Activated naive CD8-positive, alpha-beta T cell treated with anti-CD3 and anti-CD28 coated beads, Interleukin-2, amount 10 ng/mL, durations not matched to agents 7 days and 5 days (primary cell): ENCODE measurements around the gene TBXAS1. TPM values are rescaled to one million over a fixed set of nuclear protein-coding genes. Genes with fewer than 3 reads are reported as not detected.

ENCODE experiments used
- ATAC-seq: fragments of 150-1000 bp; cut with Tn5 transposase; one replicate; pipeline ENCODE4 v1.10.0; 2021; ENCODE audit warnings: low read depth, moderate library complexity
- POLR2A ChIA-PET: fragments of 350-600 bp; sonication (Branson Sonifier 250); formaldehyde crosslinking; loops from one replicate; lab custom pipeline; 2021; ENCODE audit warnings: antibody characterized with exemption; lab: Charles Lee
- DNase-seq: peaks from one replicate; pipeline ENCODE4 v3.0.0; 2021
- H3K27ac Mint-ChIP-seq: one replicate; pipeline ENCODE4 v1.8.0; 2022; ENCODE audit warnings: mild to moderate bottlenecking, mixed read lengths
- H3K27me3 Mint-ChIP-seq: one replicate; pipeline ENCODE4 v1.8.0; 2022; ENCODE audit warnings: mild to moderate bottlenecking, moderate library complexity, mixed read lengths
- H3K36me3 Mint-ChIP-seq: one replicate; pipeline ENCODE4 v1.8.0; 2021; ENCODE audit warnings: mild to moderate bottlenecking, mixed read lengths
- H3K4me1 Mint-ChIP-seq: one replicate; pipeline ENCODE4 v1.8.0; 2021; ENCODE audit warnings: mixed read lengths
- H3K4me3 Mint-ChIP-seq: one replicate; pipeline ENCODE4 v1.8.0; 2022; ENCODE audit warnings: mild to moderate bottlenecking, moderate library complexity, mixed read lengths
- H3K9me3 Mint-ChIP-seq: one replicate; pipeline ENCODE4 v1.8.0; 2021; ENCODE audit warnings: mixed read lengths
- total RNA-seq, 2 experiments: library from RNA; stranded (reverse); gene quantifications; one replicate each; pipeline ENCODE4 v1.2.3, GENCODE V29; 2021

Gene TBXAS1
- total RNA-seq, 2 experiments from 2014 or later = 2.1 to 3.0 TPM

DNA sequence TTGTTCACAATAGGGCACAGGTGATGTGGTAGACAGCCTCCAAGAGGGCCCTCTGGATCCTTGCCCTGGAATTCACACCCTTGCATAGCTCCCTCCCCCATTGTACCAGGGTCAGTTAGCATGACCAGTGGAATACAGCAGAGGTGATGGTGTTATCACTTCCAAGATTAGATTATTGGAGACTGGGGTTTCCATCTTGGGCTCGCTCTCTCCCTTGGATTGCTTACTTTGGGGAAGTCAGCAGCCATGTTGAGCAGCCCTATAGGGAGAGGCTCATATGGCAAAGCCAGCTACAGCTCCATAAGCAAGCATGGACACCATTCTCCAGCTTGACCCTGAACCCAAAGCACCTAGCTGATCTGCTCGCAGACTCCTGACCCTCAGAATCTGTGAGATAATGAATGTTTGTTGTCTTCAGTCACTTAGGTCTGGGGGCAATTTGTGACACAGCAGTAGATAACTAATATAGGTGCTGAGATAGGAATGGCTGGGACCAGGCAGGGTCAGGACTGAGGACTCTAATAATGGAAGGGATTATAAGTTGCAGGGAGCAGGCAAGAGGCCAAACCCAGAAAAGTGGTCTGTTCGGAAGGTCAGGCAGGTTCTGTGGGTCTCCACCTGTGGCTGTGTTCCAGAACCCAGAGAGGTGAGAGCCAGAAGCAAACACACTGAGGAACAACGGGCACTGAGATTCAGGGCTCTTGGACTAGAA lies 22.9 kb downstream of the TBXAS1 start:
- Mint-ChIP-seq H3K4me1 (peaks cover 17% of the 10 kb centered on the region), H3K27me3 (peaks cover 2% of the 10 kb centered on the region), H3K9me3 (no peaks in the 10 kb centered on the region), H3K27ac (no peak overlapping the region), H3K4me3 (no peak overlapping the region), H3K36me3 (no peaks in the 10 kb centered on the region)
- no peak for DNase-seq
- POLR2A ChIA-PET = no interaction called here
- no peak for ATAC-seq

DNA sequence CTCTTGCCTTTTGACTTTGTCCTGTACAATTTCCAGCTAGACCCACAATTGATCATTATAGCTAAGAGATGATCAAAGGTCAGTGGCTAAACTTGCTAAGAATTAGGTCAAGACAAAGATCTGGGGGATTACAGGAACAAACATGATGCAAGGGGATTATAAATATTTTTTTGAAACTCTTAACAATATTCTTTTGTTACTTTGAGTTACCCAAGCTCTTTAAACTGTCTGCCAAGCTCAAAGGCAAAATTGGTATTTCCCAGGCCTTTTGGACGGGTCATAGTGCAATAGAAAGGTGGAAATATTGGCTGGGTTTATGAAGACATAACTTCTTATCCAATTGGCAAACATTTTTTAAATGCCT lies 23.4 kb downstream of the TBXAS1 start:
- ATAC-seq (no peak), DNase-seq (no peak)
- Mint-ChIP-seq H3K36me3 (no peaks in the 10 kb centered on the region), H3K27me3 (no peaks in the 10 kb centered on the region), H3K9me3 (no peaks in the 10 kb centered on the region), H3K27ac (no peak overlapping the region), H3K4me1 (peaks cover 17% of the 10 kb centered on the region), H3K4me3 (no peak overlapping the region)
- POLR2A ChIA-PET = no interaction called here

DNA sequence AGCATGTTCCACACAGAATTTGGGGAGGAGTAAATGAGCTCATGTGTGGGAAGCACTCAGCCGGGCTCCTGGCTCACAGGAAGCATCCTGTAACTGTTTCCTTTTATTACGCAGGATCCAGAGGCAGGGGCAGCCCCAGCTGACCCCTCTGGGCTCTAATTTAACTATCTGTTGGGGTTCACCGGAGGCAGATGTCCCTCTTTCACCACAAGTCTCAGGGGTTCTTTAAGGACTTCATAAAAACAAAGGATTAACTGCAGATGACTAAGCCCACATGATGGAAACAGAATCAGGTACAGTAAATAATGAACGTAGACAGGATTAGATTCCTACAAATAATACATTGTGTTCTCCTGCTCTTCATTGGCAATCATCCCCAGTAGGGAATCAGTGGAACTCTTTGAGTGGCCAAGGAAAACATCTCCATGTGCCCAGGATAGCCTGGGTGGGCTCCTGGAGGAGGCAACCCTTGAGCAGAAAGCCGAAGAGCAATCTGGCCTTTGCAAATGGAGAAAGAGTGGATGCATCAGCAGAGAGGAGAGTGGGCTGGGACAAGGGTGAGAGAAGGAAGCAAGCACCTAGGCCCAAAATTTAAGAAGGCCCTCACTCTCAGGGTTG lies 24.6 kb downstream of the TBXAS1 start:
- no peak for ATAC-seq
- Mint-ChIP-seq H3K9me3 (no peaks in the 10 kb centered on the region), H3K27ac (no peak overlapping the region), H3K27me3 (no peaks in the 10 kb centered on the region), H3K4me3 (no peak overlapping the region), H3K36me3 (no peaks in the 10 kb centered on the region), H3K4me1 (peaks cover 17% of the 10 kb centered on the region)
- no peak for DNase-seq
- POLR2A ChIA-PET = no interaction called here

DNA sequence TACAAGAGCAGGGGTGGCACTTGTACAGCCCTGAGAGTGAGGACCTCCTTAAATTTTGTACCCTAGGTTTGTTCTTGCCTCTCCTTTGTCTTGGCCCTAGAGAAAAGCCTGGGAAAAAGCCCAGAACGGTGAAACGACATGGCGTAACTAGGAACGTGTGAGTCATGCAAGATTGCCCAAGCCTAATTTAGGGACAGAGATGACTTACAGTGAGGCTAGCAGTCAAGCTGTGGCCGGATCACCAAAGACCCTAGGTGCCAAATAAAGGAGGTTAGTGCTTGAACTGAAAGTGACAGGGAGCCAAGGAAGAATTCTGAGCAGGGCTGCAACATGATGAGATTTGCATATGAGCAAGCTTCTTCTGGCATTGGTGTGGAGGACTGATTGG lies 25.1 kb downstream of the TBXAS1 start:
- H3K9me3 Mint-ChIP-seq = no peaks in the 10 kb centered on the region
- POLR2A ChIA-PET = no interaction called here
- H3K27me3 Mint-ChIP-seq = no peaks in the 10 kb centered on the region
- DNase-seq (no peak), ATAC-seq (no peak)
- H3K4me1 Mint-ChIP-seq = peaks cover 17% of the 10 kb centered on the region
- H3K36me3 Mint-ChIP-seq = no peaks in the 10 kb centered on the region
- H3K4me3 Mint-ChIP-seq = no peak overlapping the region
- H3K27ac Mint-ChIP-seq = no peak overlapping the region

DNA sequence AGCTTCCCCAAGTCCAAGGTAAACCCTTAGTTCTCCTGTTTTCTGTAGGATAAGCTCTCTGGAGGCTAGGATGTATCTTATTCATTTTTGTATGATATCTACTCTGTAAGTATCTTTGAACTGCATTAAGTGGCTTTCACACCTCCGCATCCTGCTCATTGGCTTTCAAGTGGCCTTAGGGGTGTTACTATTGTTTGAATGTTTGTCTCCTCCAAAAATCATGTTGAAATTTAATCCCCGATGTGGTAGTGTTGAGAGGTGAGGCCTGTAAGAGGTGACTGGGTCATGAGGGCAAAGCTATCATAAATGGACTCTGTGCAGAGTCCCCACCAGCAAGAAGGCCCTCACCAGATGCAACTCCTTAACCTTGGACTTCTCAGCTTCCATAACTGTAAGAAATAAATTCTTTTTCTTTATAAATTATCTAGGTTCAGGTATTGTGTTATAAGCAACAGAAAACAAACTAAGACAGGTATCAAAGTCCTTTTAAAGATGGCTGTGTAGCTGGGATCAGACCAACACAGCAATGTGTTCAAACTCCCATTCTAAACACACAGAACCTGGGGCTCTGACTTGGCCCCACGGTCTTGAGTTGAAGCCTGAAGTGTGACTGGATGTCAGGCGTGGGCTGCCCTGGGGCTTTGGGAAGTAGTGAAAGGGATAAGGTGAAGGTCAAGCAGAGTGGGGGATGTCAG lies 25.9 kb downstream of the TBXAS1 start:
- H3K9me3 Mint-ChIP-seq = no peaks in the 10 kb centered on the region
- no peak for DNase-seq
- H3K27me3 Mint-ChIP-seq = no peaks in the 10 kb centered on the region
- peaks cover 17% of the 10 kb centered on the region for H3K4me1 Mint-ChIP-seq
- ATAC-seq = peak; percentile 69
- POLR2A ChIA-PET = no interaction called here
- H3K36me3 Mint-ChIP-seq = no peaks in the 10 kb centered on the region
- H3K4me3 Mint-ChIP-seq = peak overlapping the region; percentile 17
- peak overlapping the region; percentile 38 for H3K27ac Mint-ChIP-seq

DNA sequence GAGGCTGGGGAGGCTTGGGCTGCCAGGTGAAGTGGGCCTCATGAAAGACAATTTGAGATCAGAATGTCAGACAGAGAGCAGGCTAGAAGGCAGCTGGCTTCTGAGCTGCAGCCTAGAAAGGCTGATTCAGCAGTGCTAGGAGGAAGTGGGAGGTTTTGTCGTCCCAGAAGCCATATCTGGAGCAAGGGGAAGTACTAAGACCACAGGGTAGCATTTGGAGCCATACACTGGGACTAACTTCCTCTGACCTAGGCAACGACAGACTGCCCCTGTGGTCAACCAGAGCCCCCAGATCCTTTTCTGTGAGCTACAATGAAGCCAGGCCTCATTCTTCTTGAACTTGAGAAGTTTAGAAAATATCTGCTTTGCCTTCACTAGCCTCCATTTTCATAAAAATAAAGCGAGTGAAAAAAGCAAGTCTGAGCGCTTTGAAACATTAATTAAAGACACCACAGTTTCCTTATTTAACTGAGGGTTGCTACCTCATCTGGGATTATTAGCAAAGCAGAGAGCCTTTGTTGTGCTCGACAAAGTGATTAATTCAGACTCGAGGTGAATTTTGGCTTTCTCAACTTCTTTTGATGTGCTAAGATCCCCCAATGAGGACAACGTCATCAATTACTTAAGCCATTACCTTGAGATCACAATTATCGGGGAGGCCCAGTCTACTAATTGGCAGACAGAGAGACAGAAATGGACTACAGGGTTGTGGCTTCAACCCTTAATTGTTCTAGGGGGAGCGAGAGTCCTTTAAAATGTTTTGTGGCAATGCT lies 26.6 kb downstream of the TBXAS1 start:
- ATAC-seq (peak; percentile 70), DNase-seq (no peak)
- no peaks in the 10 kb centered on the region for H3K36me3 Mint-ChIP-seq
- no peaks in the 10 kb centered on the region for H3K27me3 Mint-ChIP-seq
- no peaks in the 10 kb centered on the region for H3K9me3 Mint-ChIP-seq
- peak overlapping the region; percentile 17 for H3K4me3 Mint-ChIP-seq
- H3K27ac Mint-ChIP-seq = peak overlapping the region; percentile 29
- POLR2A ChIA-PET = no interaction called here
- peaks cover 18% of the 10 kb centered on the region for H3K4me1 Mint-ChIP-seq

DNA sequence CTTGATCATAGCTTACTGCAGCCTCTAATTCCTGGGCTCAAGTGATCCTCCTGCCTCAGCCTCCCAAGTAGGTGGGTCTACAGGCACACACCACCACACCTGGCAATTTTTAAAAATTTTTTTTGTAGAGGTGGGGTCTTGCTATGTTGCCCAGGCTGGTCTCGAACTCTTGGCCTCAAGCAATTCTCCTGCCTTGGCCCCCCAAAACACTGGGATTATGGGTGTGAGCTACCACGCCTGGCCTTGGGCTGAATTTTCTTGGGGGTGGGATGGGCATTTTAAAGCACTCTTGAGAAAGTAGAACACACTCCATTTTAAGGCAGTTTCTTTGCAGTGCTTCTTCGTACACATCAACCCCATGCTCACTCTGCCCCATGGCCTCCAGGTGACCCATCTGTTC lies 28.7 kb downstream of the TBXAS1 start:
- POLR2A ChIA-PET = no interaction called here
- no peaks in the 10 kb centered on the region for H3K27me3 Mint-ChIP-seq
- no peak overlapping the region for H3K27ac Mint-ChIP-seq
- H3K4me3 Mint-ChIP-seq = no peak overlapping the region
- no peaks in the 10 kb centered on the region for H3K9me3 Mint-ChIP-seq
- H3K36me3 Mint-ChIP-seq = no peaks in the 10 kb centered on the region
- ATAC-seq (no peak), DNase-seq (no peak)
- H3K4me1 Mint-ChIP-seq = peaks cover 18% of the 10 kb centered on the region

DNA sequence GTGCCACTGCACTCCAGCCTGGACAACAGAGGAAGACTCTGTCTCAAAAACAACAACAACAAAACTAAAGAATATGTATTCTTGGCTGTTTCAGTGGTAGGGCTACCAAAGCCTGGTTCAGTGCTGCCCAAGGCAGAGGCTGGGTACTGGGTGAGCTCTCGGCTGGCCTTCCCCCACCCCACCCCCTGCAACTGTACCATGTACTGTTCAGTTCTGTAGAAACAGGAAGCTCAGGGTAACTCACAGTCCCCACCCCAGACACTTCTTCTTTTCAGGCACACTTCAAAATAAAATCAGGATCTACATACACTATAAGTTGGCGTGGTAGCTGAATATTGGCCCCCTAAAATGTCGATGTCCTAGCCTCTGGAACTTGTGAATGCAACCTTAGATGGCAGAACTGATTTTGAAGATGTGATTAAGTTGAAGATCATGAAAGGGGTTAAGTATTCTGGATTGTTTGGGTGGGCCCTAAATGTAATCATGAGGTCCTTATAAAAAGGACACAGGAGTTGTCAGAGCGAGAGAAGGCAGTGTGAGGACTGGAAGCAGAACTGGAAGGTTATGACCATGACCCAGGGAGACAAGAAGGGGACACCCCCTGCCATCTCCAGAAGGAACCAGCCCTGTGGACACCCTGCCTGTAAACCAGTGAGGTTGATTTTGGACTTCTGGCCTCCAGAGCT lies 31.2 kb downstream of the TBXAS1 start:
- Mint-ChIP-seq H3K9me3 (peaks cover 6% of the 10 kb centered on the region), H3K4me1 (peaks cover 8% of the 10 kb centered on the region), H3K36me3 (no peaks in the 10 kb centered on the region), H3K27me3 (peaks cover 6% of the 10 kb centered on the region), H3K4me3 (no peak overlapping the region), H3K27ac (no peak overlapping the region)
- DNase-seq (no peak), ATAC-seq (no peak)
- POLR2A ChIA-PET = no interaction called here

DNA sequence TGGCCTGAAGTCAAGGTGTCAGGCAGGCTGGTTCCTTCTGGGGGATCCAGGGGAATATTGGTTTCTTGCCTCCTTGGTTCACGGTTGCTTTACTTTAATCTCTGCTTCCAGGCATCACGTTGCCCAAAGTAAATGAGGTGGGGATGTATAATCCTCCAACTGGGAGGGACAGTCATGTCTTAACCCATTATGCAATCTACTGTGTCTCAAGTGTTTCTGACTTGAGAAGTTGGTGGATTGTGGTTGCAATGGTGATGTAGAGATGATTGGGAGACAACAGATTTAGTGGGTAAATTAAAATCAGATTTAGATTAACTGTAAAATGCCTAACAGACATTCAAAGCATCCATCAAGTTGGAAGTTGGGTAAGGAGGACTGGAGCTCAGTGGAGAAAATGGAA lies 32.7 kb downstream of the TBXAS1 start:
- Mint-ChIP-seq H3K4me3 (no peak overlapping the region), H3K4me1 (peaks cover 2% of the 10 kb centered on the region), H3K27ac (no peak overlapping the region), H3K27me3 (peaks cover 10% of the 10 kb centered on the region), H3K36me3 (no peaks in the 10 kb centered on the region), H3K9me3 (peaks cover 7% of the 10 kb centered on the region)
- POLR2A ChIA-PET = no interaction called here
- DNase-seq (no peak), ATAC-seq (no peak)

DNA sequence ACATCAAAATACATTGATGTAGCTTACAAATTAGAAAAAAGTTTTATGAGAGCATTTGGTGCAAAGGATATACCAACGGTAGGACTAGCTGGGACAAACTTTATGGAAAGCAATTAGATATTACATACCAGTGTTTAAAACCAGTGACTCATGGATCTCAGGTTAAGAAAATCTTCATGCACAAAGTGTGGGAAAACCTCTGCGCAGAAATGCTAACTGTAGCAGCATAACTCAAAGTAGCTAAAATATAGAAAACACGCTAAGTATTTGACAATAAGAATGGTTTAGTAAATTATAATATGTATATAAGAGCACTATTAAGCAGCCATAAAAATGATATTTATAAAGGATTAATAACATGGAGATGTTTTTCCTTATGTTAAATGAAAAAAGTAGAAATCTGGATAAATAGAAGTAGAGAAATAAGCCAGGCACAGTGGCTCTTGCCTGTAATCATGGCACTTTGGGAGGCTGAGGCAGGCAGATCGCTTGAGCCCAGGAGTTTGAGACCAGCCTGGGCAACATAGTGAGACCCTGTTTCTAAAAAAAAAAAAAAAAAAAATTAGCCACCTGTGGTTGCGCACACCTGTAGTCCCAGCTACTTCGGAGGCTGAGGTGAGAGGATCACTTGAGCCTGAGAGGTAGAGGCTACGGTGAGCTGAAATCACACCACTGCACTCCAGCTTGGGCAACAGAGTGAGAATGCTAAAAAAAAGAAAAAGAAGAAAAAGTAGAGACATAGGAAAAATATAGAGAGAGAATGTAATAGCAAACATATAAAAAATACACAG lies 37.2 kb downstream of the TBXAS1 start:
- DNase-seq = no peak
- Mint-ChIP-seq H3K9me3 (peaks cover 7% of the 10 kb centered on the region), H3K27me3 (peaks cover 10% of the 10 kb centered on the region), H3K27ac (no peak overlapping the region), H3K36me3 (no peaks in the 10 kb centered on the region), H3K4me3 (no peak overlapping the region), H3K4me1 (no peaks in the 10 kb centered on the region)
- ATAC-seq = no peak
- POLR2A ChIA-PET = no interaction called here

DNA sequence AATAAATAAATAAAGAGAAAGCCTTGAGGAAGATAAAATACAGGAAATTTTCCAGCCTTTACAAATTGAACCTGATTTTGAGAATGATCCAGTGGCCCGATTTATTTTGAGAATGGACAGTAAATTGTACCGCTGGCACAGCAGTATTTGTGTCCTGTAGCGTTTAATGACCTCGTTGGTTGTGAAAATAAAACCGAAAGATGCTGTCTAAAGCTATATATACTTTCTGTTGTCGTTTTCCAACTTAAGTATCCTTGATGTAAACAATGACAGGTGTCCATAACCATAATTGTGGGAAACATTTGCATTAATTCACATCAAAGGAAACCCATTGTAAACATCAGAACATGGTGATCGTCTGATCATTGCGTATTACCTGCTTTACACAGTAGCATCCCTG lies 38.8 kb downstream of the TBXAS1 start:
- peaks cover 10% of the 10 kb centered on the region for H3K27me3 Mint-ChIP-seq
- POLR2A ChIA-PET = no interaction called here
- no peak for ATAC-seq

DNA sequence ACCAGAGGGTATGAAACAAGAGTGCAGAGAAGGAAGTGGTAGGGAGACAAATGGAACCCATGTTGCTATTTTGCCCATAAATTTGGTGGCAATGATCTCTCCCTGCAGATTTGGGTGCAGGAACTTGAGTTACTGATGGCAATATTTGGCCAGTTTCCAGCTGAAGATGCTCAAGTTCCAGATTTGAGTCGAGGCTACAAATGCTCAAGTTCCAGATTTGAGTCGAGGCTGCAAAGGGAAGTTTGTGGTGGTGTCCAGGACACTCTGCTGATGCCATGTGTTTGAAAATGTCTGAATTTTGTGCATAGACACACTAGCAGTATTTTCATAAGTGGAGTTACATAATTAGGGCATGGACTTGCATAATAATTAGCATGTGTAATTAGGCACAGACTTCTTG lies 40.8 kb downstream of the TBXAS1 start:
- POLR2A ChIA-PET = interaction anchor here (0.6 kb wide), 1 partner anchor 123 kb away, joined by 3 read pairs; no protein-coding TSS in a partner anchor
- no peaks in the 10 kb centered on the region for H3K4me1 Mint-ChIP-seq

More for the DNA sequence above, 38.8 kb downstream of the TBXAS1 start:
- H3K4me1 Mint-ChIP-seq = no peaks in the 10 kb centered on the region
- no peak for DNase-seq
- no peak overlapping the region for H3K27ac Mint-ChIP-seq
- no peaks in the 10 kb centered on the region for H3K36me3 Mint-ChIP-seq
- peaks cover 7% of the 10 kb centered on the region for H3K9me3 Mint-ChIP-seq
- no peak overlapping the region for H3K4me3 Mint-ChIP-seq

More for the DNA sequence above, 40.8 kb downstream of the TBXAS1 start:
- no peak for DNase-seq
- H3K27ac Mint-ChIP-seq = no peak overlapping the region
- no peak for ATAC-seq
- H3K36me3 Mint-ChIP-seq = no peaks in the 10 kb centered on the region
- peaks cover 4% of the 10 kb centered on the region for H3K9me3 Mint-ChIP-seq
- H3K27me3 Mint-ChIP-seq = peaks cover 3% of the 10 kb centered on the region
- H3K4me3 Mint-ChIP-seq = no peak overlapping the region
